HCT116 (cell line): ENCODE data around the gene LKAAEAR1.

Source experiments
- EGR1 ChIP-seq: IDR thresholded peaks from 2 replicates; pipeline ENCODE4 v1.6.1; 2012; ENCODE audit warnings: low read depth
- EZH2 ChIP-seq: fragments of 200-600 bp; sonication (generic); IDR thresholded peaks from 2 replicates; pipeline ENCODE4 v1.6.1; 2017; ENCODE audit warnings: antibody characterized with exemption, mixed run types
- JUND ChIP-seq: IDR thresholded peaks from 2 replicates; pipeline ENCODE4 v1.6.1; 2012
- POLR2A ChIP-seq: IDR thresholded peaks from 2 replicates; pipeline ENCODE4 v1.7.0; 2011; ENCODE audit warnings: borderline replicate concordance; ENCODE audit not compliant: insufficient read depth, insufficient read length; ENCODE audit errors: extremely low read depth
- RAD21 ChIP-seq: IDR thresholded peaks from 2 replicates; pipeline ENCODE4 v1.6.1; 2012; ENCODE audit warnings: low read depth, mild to moderate bottlenecking
- SIN3A ChIP-seq: IDR thresholded peaks from 2 replicates; pipeline ENCODE4 v1.6.1; 2012; ENCODE audit warnings: low read depth
- TF ChIP-seq, protein P1 (sequence below), 3 experiments: fragments of 200-600 bp in 1 of 3; sonication (generic) in 1 of 3; IDR thresholded peaks in 2 of 3; conservative IDR thresholded peaks in 1 of 3; 2 replicates each; pipeline ENCODE4 v1.5.1; 2012 to 2017; ENCODE audit warnings: low read depth in 2 of 3, low read length in 2 of 3, antibody characterized with exemption in 1 of 3, borderline replicate concordance in 1 of 3, control low read depth in 1 of 3, mild to moderate bottlenecking in 1 of 3, mixed read lengths in 1 of 3, mixed run types in 1 of 3, moderate library complexity in 1 of 3; ENCODE audit not compliant: insufficient read depth in 1 of 3
- TF ChIP-seq, protein P2 (sequence below): IDR thresholded peaks from 2 replicates; pipeline ENCODE4 v1.6.1; 2012; ENCODE audit warnings: low read depth

DNA sequence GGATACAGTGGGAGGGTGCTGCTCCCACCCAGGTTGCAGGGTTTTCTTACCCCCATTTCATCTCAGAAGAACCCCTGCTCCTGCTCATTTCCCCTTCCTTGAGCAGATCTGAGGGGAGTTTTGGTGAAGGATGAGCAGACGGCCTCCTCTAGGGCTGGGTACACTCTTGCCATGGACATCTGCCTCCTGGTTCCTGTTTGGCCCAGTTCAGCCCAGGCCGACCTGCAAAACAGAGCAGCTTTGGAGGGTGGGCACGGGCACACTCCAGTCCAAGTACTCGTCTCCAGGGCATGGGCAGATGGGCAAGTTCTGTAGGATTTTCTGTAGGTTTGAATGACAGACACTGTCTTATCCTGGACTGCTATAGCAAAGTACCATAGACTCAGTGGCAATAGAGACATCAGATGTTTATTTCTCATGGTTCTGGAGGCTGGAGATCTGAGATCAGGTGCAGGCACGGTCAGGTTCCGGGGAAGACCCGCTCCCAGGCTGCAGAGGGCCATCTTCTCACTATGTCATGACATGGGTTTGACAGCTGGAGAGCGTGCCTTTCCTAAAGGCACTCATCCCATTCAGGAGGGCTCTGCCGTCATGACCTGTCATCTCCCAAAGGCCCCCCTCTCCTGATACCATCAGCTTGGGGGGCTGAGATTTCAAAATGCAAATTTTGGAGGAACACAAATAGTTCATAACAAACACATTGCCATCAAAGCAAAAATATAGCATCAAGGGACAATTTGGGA is 16.9 kb upstream of the LKAAEAR1 start:
- TF ChIP-seq, protein P1, sequence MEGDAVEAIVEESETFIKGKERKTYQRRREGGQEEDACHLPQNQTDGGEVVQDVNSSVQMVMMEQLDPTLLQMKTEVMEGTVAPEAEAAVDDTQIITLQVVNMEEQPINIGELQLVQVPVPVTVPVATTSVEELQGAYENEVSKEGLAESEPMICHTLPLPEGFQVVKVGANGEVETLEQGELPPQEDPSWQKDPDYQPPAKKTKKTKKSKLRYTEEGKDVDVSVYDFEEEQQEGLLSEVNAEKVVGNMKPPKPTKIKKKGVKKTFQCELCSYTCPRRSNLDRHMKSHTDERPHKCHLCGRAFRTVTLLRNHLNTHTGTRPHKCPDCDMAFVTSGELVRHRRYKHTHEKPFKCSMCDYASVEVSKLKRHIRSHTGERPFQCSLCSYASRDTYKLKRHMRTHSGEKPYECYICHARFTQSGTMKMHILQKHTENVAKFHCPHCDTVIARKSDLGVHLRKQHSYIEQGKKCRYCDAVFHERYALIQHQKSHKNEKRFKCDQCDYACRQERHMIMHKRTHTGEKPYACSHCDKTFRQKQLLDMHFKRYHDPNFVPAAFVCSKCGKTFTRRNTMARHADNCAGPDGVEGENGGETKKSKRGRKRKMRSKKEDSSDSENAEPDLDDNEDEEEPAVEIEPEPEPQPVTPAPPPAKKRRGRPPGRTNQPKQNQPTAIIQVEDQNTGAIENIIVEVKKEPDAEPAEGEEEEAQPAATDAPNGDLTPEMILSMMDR (IDR thresholded peaks at IDR 0.05 in 2 of 3, conservative IDR thresholded peaks at IDR 0.05 in 1 of 3; ENCODE audit: borderline replicate concordance in 1 of 3, insufficient read depth in 1 of 3, low read depth in 2 of 3, low read length in 2 of 3) = no peak
- TF ChIP-seq EGR1 (no peak), POLR2A (no peak), EZH2 (no peak), RAD21 (no peak), JUND (no peak), SIN3A (no peak)
- TF ChIP-seq, protein P2, sequence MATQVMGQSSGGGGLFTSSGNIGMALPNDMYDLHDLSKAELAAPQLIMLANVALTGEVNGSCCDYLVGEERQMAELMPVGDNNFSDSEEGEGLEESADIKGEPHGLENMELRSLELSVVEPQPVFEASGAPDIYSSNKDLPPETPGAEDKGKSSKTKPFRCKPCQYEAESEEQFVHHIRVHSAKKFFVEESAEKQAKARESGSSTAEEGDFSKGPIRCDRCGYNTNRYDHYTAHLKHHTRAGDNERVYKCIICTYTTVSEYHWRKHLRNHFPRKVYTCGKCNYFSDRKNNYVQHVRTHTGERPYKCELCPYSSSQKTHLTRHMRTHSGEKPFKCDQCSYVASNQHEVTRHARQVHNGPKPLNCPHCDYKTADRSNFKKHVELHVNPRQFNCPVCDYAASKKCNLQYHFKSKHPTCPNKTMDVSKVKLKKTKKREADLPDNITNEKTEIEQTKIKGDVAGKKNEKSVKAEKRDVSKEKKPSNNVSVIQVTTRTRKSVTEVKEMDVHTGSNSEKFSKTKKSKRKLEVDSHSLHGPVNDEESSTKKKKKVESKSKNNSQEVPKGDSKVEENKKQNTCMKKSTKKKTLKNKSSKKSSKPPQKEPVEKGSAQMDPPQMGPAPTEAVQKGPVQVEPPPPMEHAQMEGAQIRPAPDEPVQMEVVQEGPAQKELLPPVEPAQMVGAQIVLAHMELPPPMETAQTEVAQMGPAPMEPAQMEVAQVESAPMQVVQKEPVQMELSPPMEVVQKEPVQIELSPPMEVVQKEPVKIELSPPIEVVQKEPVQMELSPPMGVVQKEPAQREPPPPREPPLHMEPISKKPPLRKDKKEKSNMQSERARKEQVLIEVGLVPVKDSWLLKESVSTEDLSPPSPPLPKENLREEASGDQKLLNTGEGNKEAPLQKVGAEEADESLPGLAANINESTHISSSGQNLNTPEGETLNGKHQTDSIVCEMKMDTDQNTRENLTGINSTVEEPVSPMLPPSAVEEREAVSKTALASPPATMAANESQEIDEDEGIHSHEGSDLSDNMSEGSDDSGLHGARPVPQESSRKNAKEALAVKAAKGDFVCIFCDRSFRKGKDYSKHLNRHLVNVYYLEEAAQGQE = no peak
